NCI-H2227 (cell line): ENCODE measurements around the gene MITF.

ENCODE experiments used
- DNase-seq: peaks from one replicate; lab custom pipeline; 2025; ENCODE audit not compliant: unreplicated experiment; lab: John Stamatoyannopoulos, UW

Gene MITF

GRCh38 chr3:69753179-69753775, 14.0 kb downstream of the MITF start:
- no peak for DNase-seq

DNA sequence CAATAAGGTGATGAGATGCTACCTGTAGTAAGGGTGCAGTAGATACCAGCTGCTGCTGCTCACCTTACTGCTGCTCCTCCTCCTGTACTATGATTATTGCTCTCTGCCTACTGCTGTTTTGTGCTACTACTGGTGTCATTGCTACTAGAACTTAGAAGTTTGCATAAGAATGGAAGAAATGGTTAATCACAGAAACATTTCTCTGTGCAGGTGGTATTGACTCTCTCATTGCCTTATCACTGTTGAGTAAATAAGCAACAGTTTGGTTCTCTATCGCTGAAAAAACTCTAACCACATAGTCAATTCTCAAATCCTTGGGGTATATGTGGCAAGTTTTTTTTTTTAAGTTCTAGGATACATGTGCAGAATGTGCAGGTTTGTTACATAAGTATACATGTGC, 16.5 kb downstream of the MITF start:
- no peak for DNase-seq

DNA sequence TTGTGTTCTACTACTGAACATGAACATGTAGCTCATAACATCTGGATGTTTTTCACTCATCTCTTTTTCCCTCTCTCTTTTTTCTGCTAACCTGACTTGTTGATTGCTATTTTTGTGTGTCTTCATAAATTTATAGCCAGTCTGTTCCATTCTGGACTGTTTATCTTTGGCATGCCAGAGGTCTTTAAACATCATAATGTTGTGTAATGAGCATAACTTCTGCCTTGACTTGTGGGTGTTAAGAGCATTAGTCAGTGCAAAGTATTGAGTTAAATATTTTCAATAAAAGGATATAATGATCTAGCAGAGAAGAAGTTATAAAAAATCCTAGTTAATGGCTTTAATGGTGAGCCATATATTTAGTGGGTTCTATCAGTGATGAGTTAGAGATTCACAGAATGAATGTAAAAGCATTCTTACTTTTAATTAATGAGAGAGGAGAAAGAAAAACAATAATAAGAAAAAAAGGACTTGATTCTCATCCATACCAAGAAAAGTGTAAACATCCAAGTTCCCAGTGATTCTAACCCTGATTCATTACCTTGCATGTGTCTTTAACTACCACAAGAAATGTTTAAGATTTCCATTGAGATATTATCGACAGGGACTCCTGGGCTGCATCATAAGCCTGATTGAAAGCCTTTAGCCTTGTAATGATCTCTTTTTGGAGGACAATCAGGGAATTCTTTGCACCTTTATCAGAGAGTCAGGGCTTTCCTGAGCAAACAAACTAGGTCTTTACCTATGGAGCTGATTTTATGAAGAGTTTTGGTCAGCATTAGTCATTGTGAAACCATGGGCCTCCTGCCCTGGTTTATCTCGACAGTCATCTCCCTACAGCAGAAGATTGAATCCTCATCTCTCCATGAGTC, 22.9 kb downstream of the MITF start:
- DNase-seq = no peak

- no peak for DNase-seq
Measured at GRCh38 chr3:69762768-69763229, 23.5 kb downstream of the MITF start.

- DNase-seq = no peak
Measured at GRCh38 chr3:69763458-69763857, 24.2 kb downstream of the MITF start.

GRCh38 chr3:69764121-69764741, 25.0 kb downstream of the MITF start:
- no peak for DNase-seq

GRCh38 chr3:69764861-69765260, 25.6 kb downstream of the MITF start:
- no peak for DNase-seq

DNA sequence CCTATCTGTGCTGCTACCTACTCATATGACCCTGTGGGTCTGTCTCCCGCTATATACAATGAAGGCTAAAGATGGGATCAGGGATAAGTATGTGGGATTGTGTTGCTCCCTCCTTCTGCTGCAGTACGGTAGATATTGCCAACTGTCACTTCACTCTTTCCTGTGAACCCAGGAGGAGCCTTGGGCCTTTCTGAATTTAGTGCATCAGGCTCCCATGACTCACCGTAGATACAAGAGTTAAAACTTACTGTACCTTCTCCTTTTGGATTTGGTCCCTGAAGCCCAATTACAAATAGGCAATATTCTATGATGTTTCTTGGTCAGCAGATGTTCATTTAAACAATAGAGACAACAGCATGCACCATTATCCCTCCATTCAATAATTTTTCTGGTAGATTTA, 27.4 kb downstream of the MITF start:
- no peak for DNase-seq

DNA sequence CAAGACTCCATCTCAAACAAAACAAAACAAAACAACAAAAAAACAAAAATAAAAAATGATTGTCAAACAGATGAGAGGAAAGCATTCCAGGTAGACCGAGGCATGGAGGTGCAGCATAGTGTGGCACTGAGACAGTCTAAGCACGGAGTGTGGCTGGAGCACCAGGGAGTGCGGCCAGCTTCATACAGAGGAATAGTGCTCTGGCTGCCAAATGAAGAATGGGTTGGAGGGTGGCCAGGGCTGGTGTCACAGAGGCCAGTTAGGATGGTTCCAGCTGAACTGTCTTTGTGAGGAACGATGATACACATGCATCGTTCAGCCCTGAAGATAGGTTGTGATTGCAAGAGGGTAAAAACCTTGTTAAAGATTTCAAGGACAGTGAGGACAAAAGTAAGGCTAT, 28.3 kb downstream of the MITF start:
- no peak for DNase-seq

DNA sequence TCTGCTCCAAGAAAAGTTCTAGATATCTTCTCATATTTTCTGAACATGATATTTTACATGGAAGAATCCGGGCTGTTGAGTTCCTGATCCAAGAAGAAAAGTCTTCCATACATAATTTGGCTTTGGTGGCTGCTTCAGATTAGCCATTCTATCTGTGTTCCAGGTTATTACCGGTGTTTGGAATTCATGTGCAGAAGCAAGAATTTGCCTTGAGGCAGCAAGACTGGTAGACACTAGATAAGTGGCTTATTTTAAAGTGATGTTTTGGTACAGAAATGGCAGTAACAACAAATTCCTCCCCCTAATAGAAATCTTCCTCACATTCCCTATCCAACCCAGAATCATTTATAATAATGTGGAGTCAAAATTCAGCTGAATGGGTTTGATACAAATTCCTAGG, 29.2 kb downstream of the MITF start:
- no peak for DNase-seq

DNA sequence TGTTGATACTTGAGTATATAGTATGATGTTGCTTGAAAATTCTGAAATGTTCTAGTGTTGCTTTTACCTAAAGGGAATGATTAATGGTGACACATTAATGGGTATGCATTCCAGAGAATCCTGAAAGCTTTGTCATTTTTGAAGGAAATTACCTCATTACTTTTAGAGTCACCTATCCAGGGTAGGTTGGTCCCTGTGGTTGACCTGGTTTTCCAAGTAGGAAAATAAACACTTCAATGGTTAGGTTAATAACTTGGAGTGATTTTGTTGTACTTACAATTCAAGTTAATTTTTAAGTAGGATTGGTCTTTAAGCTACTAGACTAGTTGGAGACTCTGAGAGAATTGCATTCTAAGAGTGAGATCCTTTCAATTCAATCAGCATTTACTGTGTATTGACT, 31.0 kb downstream of the MITF start:
- no peak for DNase-seq

DNA sequence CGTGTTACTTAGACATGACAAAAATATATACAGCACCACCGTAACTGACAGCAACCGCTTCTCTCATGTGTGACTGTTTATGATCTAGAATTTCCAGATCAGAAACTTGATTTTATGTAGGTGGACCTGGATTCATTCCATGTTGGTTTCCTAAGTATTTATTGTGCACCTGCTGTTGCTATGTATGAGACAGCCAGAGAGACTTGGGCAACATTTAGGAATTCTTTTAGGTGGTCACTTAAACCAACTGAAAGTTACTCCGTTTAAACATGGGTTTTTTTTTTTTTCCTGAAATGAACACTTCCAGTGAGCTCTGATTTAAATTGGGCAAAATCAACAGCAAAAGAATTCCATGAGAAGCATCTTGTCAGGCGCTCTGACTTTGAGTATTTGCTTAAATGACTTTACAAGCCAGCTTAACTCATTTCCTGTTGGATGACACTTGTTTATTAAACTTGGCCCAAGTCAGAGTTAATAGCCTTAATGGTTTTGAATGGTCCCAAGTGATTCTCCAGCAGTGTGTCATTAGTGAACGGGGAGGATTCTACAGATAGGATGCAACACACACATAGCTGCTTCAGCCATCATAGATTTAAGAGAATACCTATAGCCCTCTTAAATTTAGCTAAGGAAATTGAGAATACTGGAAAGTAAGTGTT, 31.8 kb downstream of the MITF start:
- DNase-seq = no peak

- DNase-seq = no peak
Measured at GRCh38 chr3:69772152-69772867, 33.0 kb downstream of the MITF start.

GRCh38 chr3:69774029-69774428, 34.8 kb downstream of the MITF start:
- no peak for DNase-seq

- DNase-seq = no peak
Measured at GRCh38 chr3:69775751-69776150, 36.5 kb downstream of the MITF start.

DNA sequence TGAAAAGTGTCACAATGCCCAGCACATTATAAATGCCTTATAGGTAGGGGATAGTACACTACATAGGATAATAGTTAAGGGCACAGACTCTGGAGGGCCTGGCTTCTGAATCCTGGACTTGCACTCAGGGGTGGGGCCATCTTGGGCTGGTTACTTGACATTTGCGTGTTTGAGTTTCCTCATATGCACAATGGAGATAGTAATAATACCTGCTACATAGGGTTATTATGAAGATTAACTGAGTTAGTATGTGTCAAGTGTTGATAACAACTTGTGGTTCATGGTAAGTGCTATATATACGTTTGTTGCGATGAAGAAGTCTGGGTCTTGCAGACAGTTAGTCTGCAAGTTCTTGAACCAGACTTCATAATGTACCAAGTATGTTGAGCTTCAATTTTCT, 37.0 kb downstream of the MITF start:
- DNase-seq = no peak

GRCh38 chr3:69776920-69777581, 37.8 kb downstream of the MITF start:
- no peak for DNase-seq

GRCh38 chr3:69777582-69777967, 38.3 kb downstream of the MITF start:
- no peak for DNase-seq

DNA sequence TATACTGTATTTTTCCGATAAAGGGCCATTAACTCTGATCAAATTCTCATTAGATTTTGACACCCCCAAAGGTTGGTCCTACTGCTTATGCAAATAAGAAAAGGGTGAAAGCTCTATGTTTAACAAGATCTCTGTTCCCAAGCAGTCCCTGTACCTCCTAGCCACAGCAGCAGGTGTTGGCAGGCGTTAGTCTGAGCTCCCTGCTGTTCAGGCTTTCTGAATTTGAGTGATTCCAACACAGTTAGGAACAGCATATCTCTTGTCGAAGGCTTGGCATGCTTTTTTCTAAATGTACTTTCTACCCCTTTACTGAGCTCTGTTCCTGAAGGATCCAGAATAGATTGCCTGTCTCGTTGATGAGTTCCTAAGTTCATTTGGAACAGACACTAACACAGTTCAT, 42.3 kb downstream of the MITF start:
- no peak for DNase-seq

DNA sequence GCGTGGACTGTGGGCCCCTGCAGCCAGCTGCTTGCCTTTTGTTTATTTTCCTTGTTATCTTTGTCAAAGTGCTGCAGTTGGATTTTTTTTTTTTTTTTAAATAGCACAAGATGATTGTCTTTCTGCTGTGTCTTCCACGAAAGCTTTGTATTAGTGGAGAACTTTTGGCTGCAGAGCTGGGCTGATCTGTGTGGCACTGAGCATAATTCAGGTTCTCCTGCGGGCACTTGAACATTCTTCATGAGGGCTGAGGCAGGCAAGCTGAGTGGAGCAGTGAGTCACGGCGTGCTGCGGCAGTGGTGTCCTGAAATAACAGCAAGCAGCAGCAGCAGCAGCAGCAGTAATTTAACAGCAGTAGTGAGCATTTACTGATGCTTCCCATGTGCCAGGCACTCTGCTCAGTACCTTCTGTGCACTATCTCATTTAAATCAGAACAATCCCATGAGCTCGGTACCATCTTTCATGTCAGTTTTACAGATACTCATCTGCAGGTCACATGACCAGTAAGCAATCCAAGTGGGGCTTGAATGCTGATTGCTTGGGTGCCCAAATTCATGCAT, 45.8 kb downstream of the MITF start:
- DNase-seq = no peak
